Transverse colon (tissue), 4 donors: ENCODE data around the gene CLEC4E.
"Not testable (repeated sequence)": the region's sequence is repeated elsewhere in the genome, so short reads cannot be mapped to it uniquely, and the experiment has no call there.

Experiments
- CTCF ChIP-seq, 5 experiments: fragments of 200-600 bp in 3 of 5; fragments of 450-650 bp in 2 of 5; sonication (generic) in 3 of 5; IDR thresholded peaks; 1 replicate in 2 of 5; 2 replicates in 3 of 5; pipeline ENCODE4 v1.5.1; 2016 to 2017; ENCODE audit warnings: antibody characterized with exemption in 5 of 5, inconsistent platforms in 3 of 5, mild to moderate bottlenecking in 2 of 5, moderate library complexity in 1 of 5
- EP300 ChIP-seq: sonication (generic); formaldehyde crosslinking; IDR thresholded peaks from one replicate; pipeline ENCODE4 v1.6.1; 2017; ENCODE audit warnings: antibody characterized with exemption, low read depth
- POLR2A ChIP-seq: fragments of 450-650 bp; IDR thresholded peaks from one replicate; pipeline ENCODE4 v1.6.1; 2016; ENCODE audit warnings: antibody characterized with exemption, mild to moderate bottlenecking, moderate library complexity
- POLR2AphosphoS5 ChIP-seq, 3 donors: sonication (generic); formaldehyde crosslinking; IDR thresholded peaks; one replicate each; pipeline ENCODE4 v1.6.1; 2016; ENCODE audit warnings: antibody characterized with exemption in 3 of 3

- not testable (repeated sequence) for TF ChIP-seq CTCF (IDR thresholded peaks at IDR 0.05); EP300; POLR2AphosphoS5 (IDR thresholded peaks at IDR 0.05); POLR2A
Observed at GRCh38 chr12:8540831-8541230, at the start of gene CLEC4E.
